HG03558 (cell line): ENCODE results near the gene TIAL1.
"Not testable (repeated sequence)": the region's sequence is repeated elsewhere in the genome, so short reads cannot be mapped to it uniquely, and the experiment has no call there.

ENCODE experiments used
- ATAC-seq: cut with Tn5 transposase; IDR thresholded peaks from one replicate; pipeline ENCODE4 v1.9.1; 2021; ENCODE audit warnings: moderate number of reproducible peaks; ENCODE audit not compliant: unreplicated experiment; ENCODE audit errors: extremely low read depth

Gene TIAL1

GRCh38 chr10:119533473-119533872, 63.3 kb downstream of the TIAL1 start:
- ATAC-seq, result no peak

DNA sequence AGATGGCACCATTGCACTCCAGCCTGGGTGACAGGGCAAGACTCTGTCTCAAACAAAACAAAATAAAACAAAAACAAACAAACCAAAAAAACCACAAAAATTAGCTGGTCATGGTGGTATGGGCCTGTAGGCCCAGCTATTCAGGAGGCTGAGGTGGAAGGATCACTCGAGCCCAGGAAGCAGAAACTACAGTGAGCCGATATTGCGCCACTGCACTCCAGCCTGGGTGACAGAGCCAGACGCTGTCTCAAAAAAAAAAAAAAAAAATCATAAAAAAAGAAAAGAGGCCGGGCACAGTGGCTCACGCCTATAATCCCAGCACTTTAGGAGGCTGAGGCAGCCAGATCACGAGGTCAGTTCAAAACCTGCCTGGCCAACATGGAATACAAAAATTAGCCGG, 64.0 kb downstream of the TIAL1 start:
- ATAC-seq, result not testable (repeated sequence)

- not testable (repeated sequence) for ATAC-seq
These were observed 64.5 kb downstream of the TIAL1 start for GRCh38 chr10:119532251-119532650.

- ATAC-seq, result no peak
These were observed 65.7 kb downstream of the TIAL1 start for GRCh38 chr10:119531067-119531466.

DNA sequence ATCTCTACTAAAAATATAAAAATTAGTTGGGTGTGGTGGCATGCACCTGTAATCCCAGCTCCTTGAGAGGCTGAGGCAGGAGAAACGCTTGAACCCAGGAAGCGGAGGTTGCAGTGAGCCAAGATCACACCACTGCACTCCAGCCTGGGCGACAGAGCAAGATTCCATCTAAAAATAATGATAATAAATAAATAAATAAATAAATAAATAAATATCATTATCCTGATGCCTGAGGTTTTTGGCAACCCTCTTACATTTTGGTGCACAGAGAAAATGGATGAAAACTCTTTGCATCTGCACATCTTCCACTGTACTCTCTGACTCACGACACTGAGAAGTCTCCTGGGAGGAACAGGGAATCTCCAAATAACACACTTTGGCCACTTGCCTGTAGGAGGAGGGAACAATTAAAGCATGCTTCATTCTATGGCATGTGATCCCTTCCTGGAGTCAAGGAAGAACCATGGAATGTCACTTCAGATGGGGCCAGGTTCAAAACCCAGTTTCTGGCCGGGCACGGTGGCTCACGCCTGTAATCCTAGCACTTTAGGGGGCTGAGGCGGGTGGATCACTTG, 68.0 kb downstream of the TIAL1 start:
- ATAC-seq, result not testable (repeated sequence)

GRCh38 chr10:119526621-119527592, 69.9 kb downstream of the TIAL1 start:
- no peak for ATAC-seq

DNA sequence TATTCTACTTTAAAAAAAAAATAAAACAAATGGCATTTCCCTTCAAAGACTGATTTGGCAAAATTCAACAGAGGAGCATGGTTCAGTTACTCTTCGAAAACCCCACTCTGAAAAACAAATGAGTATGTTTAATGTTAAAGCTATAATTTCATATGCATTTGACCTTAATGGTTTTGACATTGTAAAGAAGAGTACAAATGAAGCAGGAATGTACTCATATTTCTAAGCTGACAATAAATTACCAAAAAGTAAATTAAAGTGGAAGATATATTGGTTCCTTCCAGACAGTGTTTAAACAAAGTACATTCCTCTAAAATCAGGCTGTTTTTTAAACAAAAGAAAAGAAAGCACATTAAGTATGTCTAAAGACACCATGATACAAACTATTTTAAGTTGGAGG, 70.6 kb downstream of the TIAL1 start:
- no peak for ATAC-seq

- no peak for ATAC-seq
These were observed 71.6 kb downstream of the TIAL1 start for GRCh38 chr10:119525116-119525515.

GRCh38 chr10:119524720-119525070, 72.1 kb downstream of the TIAL1 start:
- ATAC-seq, result no peak

- no peak for ATAC-seq
These were observed 72.7 kb downstream of the TIAL1 start for GRCh38 chr10:119523895-119524719.
